DMS 273 (cell line): ENCODE measurements around the gene ALK.

ENCODE experiments used
- DNase-seq: peaks from one replicate; lab custom pipeline; 2025; ENCODE audit not compliant: unreplicated experiment; lab: John Stamatoyannopoulos, UW

ALK gene

GRCh38 chr2:29799628-29800027 is 121.8 kb downstream of the ALK start:
- no peak for DNase-seq

- no peak for DNase-seq
These were observed 123.5 kb downstream of the ALK start for GRCh38 chr2:29797916-29798315.

- DNase-seq = peak; percentile 63
These were observed 124.9 kb downstream of the ALK start for GRCh38 chr2:29796446-29796845.

- DNase-seq = peak; percentile 14
These were observed 131.4 kb downstream of the ALK start for GRCh38 chr2:29789911-29790485.

- DNase-seq = peak; percentile 57
These were observed 133.6 kb downstream of the ALK start for GRCh38 chr2:29787473-29788465.

- DNase-seq = no peak
These were observed 135.0 kb downstream of the ALK start for GRCh38 chr2:29786361-29786760.

- peak; percentile 41 for DNase-seq
These were observed 137.7 kb downstream of the ALK start for GRCh38 chr2:29783666-29784065.

- no peak for DNase-seq
These were observed 138.6 kb downstream of the ALK start for GRCh38 chr2:29782549-29783458.

- no peak for DNase-seq
These were observed 139.3 kb downstream of the ALK start for GRCh38 chr2:29782087-29782486.

- DNase-seq = no peak
These were observed 140.5 kb downstream of the ALK start for GRCh38 chr2:29780906-29781305.

GRCh38 chr2:29777161-29777560 is 144.2 kb downstream of the ALK start:
- DNase-seq = no peak

GRCh38 chr2:29776406-29776805 is 145.0 kb downstream of the ALK start:
- DNase-seq = no peak

- no peak for DNase-seq
These were observed 145.4 kb downstream of the ALK start for GRCh38 chr2:29775937-29776336.

- DNase-seq = no peak
These were observed 146.8 kb downstream of the ALK start for GRCh38 chr2:29774624-29775023.

GRCh38 chr2:29770846-29771245 is 150.5 kb downstream of the ALK start:
- DNase-seq = no peak

- DNase-seq = no peak
These were observed 151.5 kb downstream of the ALK start for GRCh38 chr2:29769847-29770246.

GRCh38 chr2:29767606-29768335 is 153.6 kb downstream of the ALK start:
- peak; percentile 96 for DNase-seq

- no peak for DNase-seq
These were observed 155.2 kb downstream of the ALK start for GRCh38 chr2:29766191-29766590.

- DNase-seq = no peak
These were observed 155.7 kb downstream of the ALK start for GRCh38 chr2:29765721-29766120.

GRCh38 chr2:29763371-29763770 is 158.0 kb downstream of the ALK start:
- no peak for DNase-seq

GRCh38 chr2:29762239-29762638 is 159.1 kb downstream of the ALK start:
- no peak for DNase-seq
